ENCODE measurements around the gene IL10RB. TPM values are rescaled to one million over a fixed set of nuclear protein-coding genes. Genes with fewer than 3 reads are reported as not detected.

IL10RB gene
- total and polyA plus RNA-seq, 2 of the 4 experiments (the other 2 are of a cell fraction), result 20.1 to 45.2 TPM

GRCh38 chr21:33308586-33309490, 42.7 kb downstream of the IL10RB start:
- Histone ChIP-seq H3K14ac (replicated peaks; ENCODE audit: low read depth, low read length) (no peak overlapping the region), H3K9me1 (ENCODE audit: insufficient read depth, low read length) (no peaks in the 10 kb centered on the region), H2AK9ac (replicated peaks; ENCODE audit: low read depth, low read length, poor library complexity) (no peak overlapping the region), H3K23ac (ENCODE audit: low read depth, low read length) (no peak overlapping the region), H3K27me3 (ENCODE audit: control insufficient read depth, insufficient read depth, low read length) (0 out of 2 replicates have a peak, but pooled peaks cover 4% of the 10 kb centered on the region), H3K4me3 (ENCODE audit: insufficient read depth, low read depth, low read length) (no peak overlapping the region), H2BK15ac (ENCODE audit: low read depth, low read length) (no peak overlapping the region), H2BK120ac (ENCODE audit: low read depth, low read length) (no peak overlapping the region), H2AFZ (replicated peaks; ENCODE audit: low read length, poor library complexity) (no peak overlapping the region), H3K56ac (ENCODE audit: extremely low read depth, insufficient read depth, low read length) (no peak overlapping the region), H3K9me3 (ENCODE audit: control insufficient read depth, insufficient read depth, low read length) (peaks cover 2% of the 10 kb centered on the region; the same call in 1 of the 2 replicates), H3K79me1 (ENCODE audit: low read depth in 1 of 2, low read length in 2 of 2) (no peaks in the 10 kb centered on the region), H2AK5ac (ENCODE audit: low read depth, low read length) (no peak overlapping the region), H3K18ac (ENCODE audit: low read depth, low read length) (no peak overlapping the region), H3K9ac (ENCODE audit: low read depth, low read length) (no peak overlapping the region), H2BK5ac (ENCODE audit: low read depth, low read length, poor library complexity, severe bottlenecking) (no peak overlapping the region), H3K4me1 (ENCODE audit: control insufficient read depth, insufficient read depth, low read length) (no peaks in the 10 kb centered on the region), H2BK20ac (ENCODE audit: low read depth, low read length) (no peak overlapping the region), H4K5ac (ENCODE audit: low read depth, low read length) (no peak overlapping the region), H3K4me2 (ENCODE audit: low read depth, low read length) (no peak overlapping the region), H4K8ac (ENCODE audit: low read depth in 2 of 2, low read length in 2 of 2) (no peak overlapping the region), H3K4ac (ENCODE audit: low read depth, low read length) (no peak overlapping the region), H3K36me3 (ENCODE audit: control insufficient read depth, insufficient read depth, low read length) (no peaks in the 10 kb centered on the region), H4K91ac (ENCODE audit: insufficient read depth, low read depth, low read length) (no peak overlapping the region), H3K27ac (ENCODE audit: insufficient read depth, low read length) (no peak overlapping the region), H4K20me1 (ENCODE audit: insufficient read depth, low read length) (no peaks in the 10 kb centered on the region)
- POLR2A ChIA-PET (ENCODE audit: unreplicated experiment), result no interaction called here
- TF ChIP-seq BHLHE40 (IDR thresholded peaks at IDR 0.05; ENCODE audit: low read depth, low read length) (peak; percentile 27; the same call in 1 of the 2 replicates), RFX5 (IDR thresholded peaks at IDR 0.05; ENCODE audit: low read depth, low read length) (no peak)
- in situ Hi-C loops (cut with MboI; ENCODE audit: low sequenced_read_pairs) (no loop called here), dilution Hi-C loops (cut with HindIII; ENCODE audit: low sequenced_read_pairs, unreplicated experiment) (no loop called here), intact Hi-C loops (cut with micrococcal nuclease) (no loop called here)
- ATAC-seq (ENCODE audit: low read depth), result peak; percentile 40
- CTCF ChIA-PET, result interaction anchor here (0.8 kb wide), 1 partner anchor 53 kb away, joined by 7 read pairs; no protein-coding TSS in a partner anchor
- peak; percentile 55 for DNase-seq
- WGBS, 2 experiments (ENCODE audit: extremely low coverage in 2 of 2, insufficient read length in 1 of 2), result no CpG with 5 or more reads among the region's 6 CpGs
- BruUV-seq (replicated peaks), result no TSS peak

All from IMR-90 (cell line).